GM12874 (cell line): Measurements from ENCODE around the gene SAC3D1.

Experiments
- CTCF ChIP-seq: IDR thresholded peaks from 2 replicates; pipeline ENCODE4 v1.5.1; 2011; ENCODE audit warnings: low read depth, mild to moderate bottlenecking, control low read depth, low read length, moderate library complexity; ENCODE audit not compliant: insufficient read depth

SAC3D1 gene

GRCh38 chr11:65045061-65045460, 4.1 kb downstream of the SAC3D1 start:
- TF ChIP-seq CTCF = no peak

DNA sequence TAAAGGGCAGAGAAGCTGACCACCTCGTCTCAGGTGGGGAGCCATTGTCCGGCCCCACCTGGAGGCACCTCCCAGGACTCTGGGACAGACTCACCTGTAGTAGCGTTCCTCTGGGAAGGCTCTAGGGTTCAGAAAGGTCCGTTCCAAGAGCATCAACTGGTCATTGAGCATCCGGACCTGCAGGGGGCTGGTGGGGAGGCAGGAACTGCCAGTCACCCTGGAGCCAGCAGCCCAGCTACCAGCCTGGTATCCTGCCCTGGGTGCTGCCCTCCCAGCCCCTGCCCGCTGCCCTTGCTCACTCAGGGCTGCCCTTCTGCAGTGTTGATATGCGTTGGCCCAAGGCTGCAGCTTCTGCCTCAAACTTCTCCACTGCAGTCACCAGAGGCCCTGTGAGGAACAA, 4.7 kb downstream of the SAC3D1 start:
- no peak for TF ChIP-seq CTCF

GRCh38 chr11:65047581-65048422, 6.8 kb downstream of the SAC3D1 start:
- no peak for TF ChIP-seq CTCF

DNA sequence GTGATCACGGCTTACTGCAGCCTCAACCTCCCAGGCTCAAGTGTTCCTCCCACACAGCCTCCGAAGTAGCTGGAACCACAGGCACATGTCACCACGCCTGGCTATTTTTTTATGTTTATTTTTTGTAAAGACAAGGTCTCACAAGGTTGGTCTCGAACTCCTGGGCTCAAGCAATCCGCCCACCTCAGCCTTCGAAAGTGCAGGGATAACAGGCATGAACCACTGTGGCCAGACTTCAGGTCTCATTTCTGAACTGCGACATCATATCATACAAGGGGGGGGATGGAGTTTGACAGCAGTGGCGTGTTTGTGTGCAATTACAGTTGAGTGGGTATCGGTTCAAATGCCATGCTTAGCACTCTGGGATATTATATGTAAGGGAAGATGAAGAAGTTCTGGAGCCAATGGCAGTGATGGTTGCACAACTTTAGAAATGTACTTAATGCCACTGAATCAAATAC, 10.4 kb downstream of the SAC3D1 start:
- TF ChIP-seq CTCF = no peak

- TF ChIP-seq CTCF = no peak
Measured at GRCh38 chr11:65053827-65054508, 13.0 kb downstream of the SAC3D1 start.

DNA sequence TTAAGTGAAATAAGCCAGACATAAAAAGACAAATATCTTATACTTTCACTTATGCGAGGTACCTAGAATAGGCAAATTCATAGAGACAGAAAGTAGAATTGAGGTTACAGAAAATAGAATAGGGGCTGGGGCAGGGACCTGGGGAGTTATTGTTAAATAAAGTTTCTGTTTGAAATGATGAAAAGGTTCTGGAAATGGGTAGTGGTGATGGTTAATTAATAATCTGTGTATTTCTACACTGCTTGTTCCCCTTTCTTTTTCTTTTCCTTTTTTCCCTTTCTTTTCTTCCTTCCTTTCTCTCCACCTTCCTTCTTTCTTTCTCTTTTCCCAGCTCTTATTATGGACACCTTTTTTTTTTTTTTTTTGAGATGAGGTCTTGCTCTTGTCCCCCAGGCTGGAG, 14.5 kb downstream of the SAC3D1 start:
- TF ChIP-seq CTCF = no peak

DNA sequence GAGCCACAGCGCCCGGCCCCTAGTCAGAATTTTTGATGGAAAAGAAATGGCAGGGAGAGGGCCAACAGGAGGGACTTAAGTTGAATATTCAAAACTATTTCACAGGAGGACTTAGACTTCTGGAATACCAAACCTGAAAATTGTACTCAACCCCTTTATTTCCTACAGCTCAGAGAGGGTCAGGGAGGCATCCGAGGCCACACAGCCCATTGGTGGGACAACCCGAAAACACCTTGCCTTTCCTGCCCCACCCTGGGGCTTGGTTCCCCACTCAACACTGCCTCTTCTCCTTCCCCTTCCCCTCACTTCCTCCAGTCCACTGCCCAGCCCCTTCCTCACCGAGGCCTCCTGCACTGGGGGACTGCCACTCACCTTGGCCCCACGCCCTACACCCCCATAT, 16.0 kb downstream of the SAC3D1 start:
- TF ChIP-seq CTCF = no peak
